GM12892 (cell line): Measurements from ENCODE around the gene DAB1.

Experiments
- POLR2A ChIP-seq: IDR thresholded peaks from 2 replicates; pipeline ENCODE4 v1.6.1; 2011; ENCODE audit warnings: low read depth, low read length, control low read depth
- POLR2AphosphoS5 ChIP-seq: IDR thresholded peaks from 2 replicates; pipeline ENCODE4 v1.6.1; 2011; ENCODE audit warnings: low read depth, low read length, control low read depth
- TAF1 ChIP-seq: IDR thresholded peaks from 2 replicates; pipeline ENCODE4 v1.6.1; 2011; ENCODE audit warnings: low read depth, mild to moderate bottlenecking, control low read depth, low read length, borderline replicate concordance

GRCh38 chr1:57146100-57146499 is 277.8 kb downstream of the DAB1 start:
- TF ChIP-seq POLR2A (no peak), POLR2AphosphoS5 (no peak), TAF1 (no peak)
